ENCODE data around the gene RBL2. TPM values are rescaled to one million over a fixed set of nuclear protein-coding genes. Genes with fewer than 3 reads are reported as not detected.
A peak's percentile ranks its signal among the peaks of the same experiment; 100 is the strongest.

RBL2 gene
- total and polyA plus RNA-seq, 2 of the 13 experiments (the other 11 are each of a cell fraction or from before 2014, with no cell fraction given), result 41.2 to 60.9 TPM

DNA sequence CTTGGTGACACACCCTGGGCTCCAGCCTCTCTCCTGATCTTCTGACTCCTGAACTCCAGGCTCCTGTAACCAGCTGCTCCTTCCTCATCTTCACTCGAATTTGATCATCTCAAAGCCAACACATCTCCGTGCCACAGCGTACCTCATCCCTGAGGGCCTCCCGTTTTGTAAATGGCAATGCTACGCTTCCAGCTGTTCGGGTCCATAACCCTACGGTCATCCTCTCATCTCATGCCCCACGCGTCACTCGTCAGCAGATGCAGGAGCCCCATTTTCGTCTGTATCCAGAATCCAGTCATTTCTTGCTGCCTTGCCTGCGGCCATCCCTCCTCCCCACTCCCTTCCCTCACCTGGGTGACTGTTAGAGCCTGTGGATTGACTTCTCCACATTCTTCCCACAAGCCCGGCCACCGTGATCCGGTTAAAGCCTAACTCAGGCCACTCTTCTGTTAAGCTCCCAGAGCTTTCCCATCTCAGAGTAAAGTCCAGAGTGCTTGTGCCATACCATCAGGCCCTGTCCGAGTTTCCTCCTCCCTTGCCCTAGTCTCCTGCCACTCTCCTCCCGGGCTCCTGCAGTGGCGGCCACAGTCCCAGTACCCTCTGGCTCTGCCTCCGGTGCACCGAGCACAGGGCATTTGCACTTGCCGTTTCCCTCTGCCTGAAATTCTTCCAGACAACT, 89.0 kb downstream of the RBL2 start:
- CTCF ChIA-PET (ENCODE audit: low intra/inter-chr PET ratio, low total read pairs), result no interaction called here
- no peaks in the 10 kb centered on the region; a peak in 2 of 5 replicates for H3K27me3 ChIP-seq (ENCODE audit: control insufficient read depth in 1 of 2, insufficient read depth in 2 of 2, low read length in 2 of 2)
- intact Hi-C loops (cut with micrococcal nuclease; ENCODE audit: unreplicated experiment), result no loop called here
- in situ Hi-C loops (cut with HindIII; ENCODE audit: extremely low pct_ligation_motif_present, low pct_unique_long_range_greater_than_20kb), result no loop called here
- FAIRE-seq (peak; percentile 67), DNase-seq (ENCODE audit: low spot score) (peak; percentile 53), ATAC-seq (peak; percentile 90)
- POLR2A ChIA-PET, result interaction anchor here (1.4 to 1.6 kb wide), 2 partner anchors 12 to 14 kb away, joined by 4 to 7 read pairs; no protein-coding TSS in a partner anchor
- peaks cover 38% of the 10 kb centered on the region for H3K4me1 ChIP-seq (ENCODE audit: insufficient read depth, low read length)
- H2AFZ ChIP-seq (ENCODE audit: low read length), result peak overlapping the region; percentile 46
- H3K4me3 ChIP-seq (replicated peaks in 1 of 3; ENCODE audit: insufficient read depth in 1 of 3, low read depth in 2 of 3, low read length in 3 of 3), result peak overlapping the region in 1 of 3 experiments; percentile 31; a peak in 1 of 6 replicates
- no peaks in the 10 kb centered on the region for H3K79me2 ChIP-seq (ENCODE audit: insufficient read depth, low read length)
- 49% methylated on average over 21 of the region's 21 CpGs for WGBS (ENCODE audit: low lambda C conversion rate)
- peak overlapping the region; percentile 63 for H3K4me2 ChIP-seq (ENCODE audit: low read depth, low read length)
- H3K9ac ChIP-seq (ENCODE audit: insufficient read depth, low read depth, low read length), result peak overlapping the region; percentile 10; the same call in 1 of the 2 replicates
- no peaks in the 10 kb centered on the region for H4K20me1 ChIP-seq (ENCODE audit: insufficient read depth, low read length)
- H3K27ac ChIP-seq (ENCODE audit: extremely low read length, insufficient read depth, low read length), result no peak overlapping the region
- no TSS peak for BruUV-seq (replicated peaks)
- H3K36me3 ChIP-seq (replicated peaks in 1 of 2; ENCODE audit: control insufficient read depth in 1 of 2, insufficient read depth in 2 of 2, low read length in 2 of 2), result no peaks in the 10 kb centered on the region
- no peaks in the 10 kb centered on the region for H3K9me3 ChIP-seq (ENCODE audit: low read length)
- TF ChIP-seq TBX3 (IDR thresholded peaks at IDR 0.05; ENCODE audit: borderline replicate concordance), result no peak
- no peak for TF ChIP-seq ZNF17 (CRISPR knock-in tag; IDR thresholded peaks at IDR 0.05)
- TF ChIP-seq ZNF776 (CRISPR knock-in tag; IDR thresholded peaks at IDR 0.05), result no peak
- TF ChIP-seq, protein P1, sequence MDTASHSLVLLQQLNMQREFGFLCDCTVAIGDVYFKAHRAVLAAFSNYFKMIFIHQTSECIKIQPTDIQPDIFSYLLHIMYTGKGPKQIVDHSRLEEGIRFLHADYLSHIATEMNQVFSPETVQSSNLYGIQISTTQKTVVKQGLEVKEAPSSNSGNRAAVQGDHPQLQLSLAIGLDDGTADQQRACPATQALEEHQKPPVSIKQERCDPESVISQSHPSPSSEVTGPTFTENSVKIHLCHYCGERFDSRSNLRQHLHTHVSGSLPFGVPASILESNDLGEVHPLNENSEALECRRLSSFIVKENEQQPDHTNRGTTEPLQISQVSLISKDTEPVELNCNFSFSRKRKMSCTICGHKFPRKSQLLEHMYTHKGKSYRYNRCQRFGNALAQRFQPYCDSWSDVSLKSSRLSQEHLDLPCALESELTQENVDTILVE (CRISPR knock-in tag; IDR thresholded peaks at IDR 0.05), result no peak
- TF ChIP-seq ZNF607 (CRISPR knock-in tag; IDR thresholded peaks at IDR 0.05; ENCODE audit: borderline replicate concordance), result no peak
- peak; percentile 32; the same call in 1 of the 2 replicates for TF ChIP-seq PITX1 (CRISPR knock-in tag; IDR thresholded peaks at IDR 0.05)
- no peak; the same call in 1 of the 2 replicates for TF ChIP-seq MYC (CRISPR knock-in tag; IDR thresholded peaks at IDR 0.05; ENCODE audit: borderline replicate concordance)
- TF ChIP-seq, protein P2, sequence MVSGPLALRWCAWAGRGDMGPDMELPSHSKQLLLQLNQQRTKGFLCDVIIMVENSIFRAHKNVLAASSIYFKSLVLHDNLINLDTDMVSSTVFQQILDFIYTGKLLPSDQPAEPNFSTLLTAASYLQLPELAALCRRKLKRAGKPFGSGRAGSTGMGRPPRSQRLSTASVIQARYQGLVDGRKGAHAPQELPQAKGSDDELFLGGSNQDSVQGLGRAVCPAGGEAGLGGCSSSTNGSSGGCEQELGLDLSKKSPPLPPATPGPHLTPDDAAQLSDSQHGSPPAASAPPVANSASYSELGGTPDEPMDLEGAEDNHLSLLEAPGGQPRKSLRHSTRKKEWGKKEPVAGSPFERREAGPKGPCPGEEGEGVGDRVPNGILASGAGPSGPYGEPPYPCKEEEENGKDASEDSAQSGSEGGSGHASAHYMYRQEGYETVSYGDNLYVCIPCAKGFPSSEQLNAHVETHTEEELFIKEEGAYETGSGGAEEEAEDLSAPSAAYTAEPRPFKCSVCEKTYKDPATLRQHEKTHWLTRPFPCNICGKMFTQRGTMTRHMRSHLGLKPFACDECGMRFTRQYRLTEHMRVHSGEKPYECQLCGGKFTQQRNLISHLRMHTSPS (CRISPR knock-in tag; IDR thresholded peaks at IDR 0.05; ENCODE audit: low read depth), result peak; percentile 48; the same call in 1 of the 2 replicates
- peak; percentile 77 for TF ChIP-seq ZNF263 (CRISPR knock-in tag; IDR thresholded peaks at IDR 0.05)
- peak; percentile 33 for TF ChIP-seq TEAD3 (CRISPR knock-in tag; optimal IDR thresholded peaks at IDR 0.05; ENCODE audit: borderline replicate concordance)
- no peak for TF ChIP-seq ZFP82 (CRISPR knock-in tag; IDR thresholded peaks at IDR 0.05; ENCODE audit: borderline replicate concordance)
- no peak for TF ChIP-seq ZNF891 (CRISPR knock-in tag; IDR thresholded peaks at IDR 0.05)
- TF ChIP-seq DPF2 (CRISPR knock-in tag; IDR thresholded peaks at IDR 0.05; ENCODE audit: borderline replicate concordance, low read depth), result no peak
- TF ChIP-seq, protein P3, sequence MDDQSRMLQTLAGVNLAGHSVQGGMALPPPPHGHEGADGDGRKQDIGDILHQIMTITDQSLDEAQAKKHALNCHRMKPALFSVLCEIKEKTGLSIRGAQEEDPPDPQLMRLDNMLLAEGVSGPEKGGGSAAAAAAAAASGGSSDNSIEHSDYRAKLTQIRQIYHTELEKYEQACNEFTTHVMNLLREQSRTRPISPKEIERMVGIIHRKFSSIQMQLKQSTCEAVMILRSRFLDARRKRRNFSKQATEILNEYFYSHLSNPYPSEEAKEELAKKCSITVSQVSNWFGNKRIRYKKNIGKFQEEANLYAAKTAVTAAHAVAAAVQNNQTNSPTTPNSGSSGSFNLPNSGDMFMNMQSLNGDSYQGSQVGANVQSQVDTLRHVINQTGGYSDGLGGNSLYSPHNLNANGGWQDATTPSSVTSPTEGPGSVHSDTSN (CRISPR knock-in tag; IDR thresholded peaks at IDR 0.05; ENCODE audit: borderline replicate concordance), result no peak
- TF ChIP-seq NBN (conservative IDR thresholded peaks at IDR 0.05), result no peak
- TF ChIP-seq PPARG (CRISPR knock-in tag; conservative IDR thresholded peaks at IDR 0.05), result no peak
- TF ChIP-seq ZNF570 (CRISPR knock-in tag; IDR thresholded peaks at IDR 0.05; ENCODE audit: borderline replicate concordance), result no peak
- TF ChIP-seq ZNF235 (CRISPR knock-in tag; IDR thresholded peaks at IDR 0.05; ENCODE audit: borderline replicate concordance), result no peak
- TF ChIP-seq RBM39 (IDR thresholded peaks at IDR 0.05; ENCODE audit: low read depth, low read length, poor library complexity, severe bottlenecking), result no peak
- TF ChIP-seq ZNF430 (CRISPR knock-in tag; IDR thresholded peaks at IDR 0.05), result 0 out of 2 replicates have a peak, but pooled peaks have one; percentile 16

Measured in HepG2 (cell line).